OCI-LY7 (cell line): ENCODE measurements around the gene OR2T34. TPM values are rescaled to one million over a fixed set of nuclear protein-coding genes. Genes with fewer than 3 reads are reported as not detected.

Experiments
- BruUV-seq: library from RNA; stranded (reverse); fragments of 400-500 nt; replicated peaks from 2 replicates; lab custom pipeline; 2021; lab: Mats Ljungman, UMichigan
- CTCF ChIA-PET: fragments of 300-600 bp; sonication (Branson Sonifier 250); formaldehyde crosslinking; loops from one replicate; lab custom pipeline; 2022; ENCODE audit warnings: antibody characterized with exemption; ENCODE audit not compliant: unreplicated experiment; lab: Charles Lee
- POLR2A ChIA-PET: fragments of 300-600 bp; sonication (Branson Sonifier 250); formaldehyde crosslinking; loops from one replicate; lab custom pipeline; 2022; ENCODE audit warnings: antibody characterized with exemption; lab: Charles Lee
- DNase-seq: peaks from one replicate; pipeline ENCODE4 v3.0.0-alpha.2; 2015; ENCODE audit warnings: low spot score
- H2AFZ ChIP-seq: fragments of 200-600 bp; sonication (generic), shearing (Covaris generic); 2 replicates; pipeline ENCODE4 v1.6.1; 2014; ENCODE audit warnings: mild to moderate bottlenecking, antibody characterized with exemption, low read length, moderate library complexity
- H3K27ac ChIP-seq: fragments of 200-600 bp; sonication (generic); 2 replicates; pipeline ENCODE4 v1.5.1; 2014; ENCODE audit warnings: mixed run types, low read depth, mild to moderate bottlenecking, moderate library complexity, low read length, inconsistent platforms; ENCODE audit not compliant: poor library complexity, severe bottlenecking
- H3K36me3 ChIP-seq: fragments of 200-600 bp; sonication (generic); 2 replicates; pipeline ENCODE4 v1.6.1; 2014; ENCODE audit warnings: mild to moderate bottlenecking, antibody characterized with exemption, low read length, moderate library complexity, mixed read lengths; ENCODE audit not compliant: insufficient read depth
- H3K4me1 ChIP-seq: fragments of 200-600 bp; sonication (generic); 2 replicates; pipeline ENCODE4 v1.5.1; 2014; ENCODE audit warnings: mild to moderate bottlenecking, low read length; ENCODE audit not compliant: insufficient read depth, poor library complexity, severe bottlenecking
- H3K4me2 ChIP-seq: fragments of 200-600 bp; sonication (generic); 2 replicates; pipeline ENCODE4 v1.6.1; 2014; ENCODE audit warnings: mild to moderate bottlenecking, low read length
- H3K4me3 ChIP-seq: fragments of 200-600 bp; sonication (generic); 2 replicates; pipeline ENCODE4 v1.5.1; 2014; ENCODE audit warnings: mild to moderate bottlenecking, low read depth, low read length; ENCODE audit not compliant: poor library complexity, severe bottlenecking
- H3K79me2 ChIP-seq: fragments of 200-600 bp; sonication (generic); 2 replicates; pipeline ENCODE4 v1.6.1; 2016; ENCODE audit warnings: low read depth, mild to moderate bottlenecking, low read length, moderate library complexity, mixed read lengths; ENCODE audit not compliant: insufficient read depth
- H3K9me2 ChIP-seq: fragments of 200-600 bp; sonication (generic); 2 replicates; pipeline ENCODE4 v1.6.1; 2016; ENCODE audit warnings: mild to moderate bottlenecking, low read length, mixed read lengths; ENCODE audit not compliant: insufficient read depth
- H3K9me3 ChIP-seq: fragments of 200-600 bp; sonication (generic); 2 replicates; pipeline ENCODE4 v1.6.1; 2014; ENCODE audit warnings: mild to moderate bottlenecking, mixed run types, low read length, mixed read lengths
- H4K20me1 ChIP-seq: fragments of 200-600 bp; sonication (generic); 2 replicates; pipeline ENCODE4 v1.6.1; 2014; ENCODE audit warnings: mild to moderate bottlenecking, antibody characterized with exemption, low read length, moderate library complexity, mixed read lengths; ENCODE audit not compliant: insufficient read depth
- CTCF ChIP-seq: fragments of 200-600 bp; sonication (generic); conservative IDR thresholded peaks from 2 replicates; pipeline ENCODE4 v1.5.1; 2014; ENCODE audit warnings: mild to moderate bottlenecking, antibody characterized with exemption, low read length, moderate library complexity, mixed read lengths
- EZH2phosphoT487 ChIP-seq: fragments of 200-600 bp; sonication (generic); IDR thresholded peaks from 2 replicates; pipeline ENCODE4 v1.6.1; 2018; ENCODE audit warnings: low read depth, borderline replicate concordance, mild to moderate bottlenecking, mixed run types, antibody characterized with exemption, low read length, moderate library complexity, mixed read lengths
- intact Hi-C: fragments of 100-400 bp; cut with micrococcal nuclease; formaldehyde crosslinking; loops from one replicate; pipeline ENCODE4 v1.10.0; 2022; ENCODE audit not compliant: unreplicated experiment
- total RNA-seq, 2 experiments: library from RNA; depleted of rRNA in 1 of 2; stranded (reverse); fragments of >200 nt in 1 of 2; shearing (Covaris generic) in 1 of 2; gene quantifications; 2 replicates each; pipeline ENCODE4 v1.2.3, GENCODE V29; 2014 to 2022

The OR2T34 gene
- total RNA-seq, 2 experiments from 2014 or later: not detected

- no TSS peak for BruUV-seq
- Histone ChIP-seq H3K4me2 (no peak within 1 kb of the TSS), H3K27ac (no peak within 1 kb of the TSS), H3K79me2 (no peaks in the 10 kb centered on the region), H3K9me2 (no peaks in the 10 kb centered on the region), H3K36me3 (no peaks in the 10 kb centered on the region), H3K9me3 (no peaks in the 10 kb centered on the region), H4K20me1 (no peaks in the 10 kb centered on the region), H2AFZ (no peak within 1 kb of the TSS), H3K4me3 (no peak within 1 kb of the TSS), H3K4me1 (no peaks in the 10 kb centered on the region)
- intact Hi-C loops: no loop called here
- no peak for TF ChIP-seq CTCF
- no peak for TF ChIP-seq EZH2phosphoT487
- POLR2A ChIA-PET: no interaction called here
- CTCF ChIA-PET: no interaction called here
- DNase-seq: no peak
These were observed 23.0 kb upstream of the OR2T34 start, which contains the start of gene OR2T10 for GRCh38 chr1:248597589-248597988. TSS of gene OR2T10 (minus strand) at chr1:248597700. CDS start at chr1:248593768, 3,932 bp downstream.

- Histone ChIP-seq H3K9me2 (no peaks in the 10 kb centered on the region), H3K36me3 (no peaks in the 10 kb centered on the region), H2AFZ (no peak overlapping the region), H3K27ac (no peak overlapping the region), H3K4me3 (no peak overlapping the region), H3K79me2 (no peaks in the 10 kb centered on the region), H3K4me2 (no peak overlapping the region), H4K20me1 (no peaks in the 10 kb centered on the region), H3K9me3 (no peaks in the 10 kb centered on the region), H3K4me1 (no peaks in the 10 kb centered on the region)
- no TSS peak for BruUV-seq
- DNase-seq: no peak
- POLR2A ChIA-PET: no interaction called here
- TF ChIP-seq CTCF (no peak), EZH2phosphoT487 (no peak)
- intact Hi-C loops: no loop called here
- CTCF ChIA-PET: no interaction called here
These were observed 22.1 kb upstream of the OR2T34 start for GRCh38 chr1:248596615-248597014.

GRCh38 chr1:248593226-248593625 lies 18.7 kb upstream of the OR2T34 start:
- intact Hi-C loops: no loop called here
- no TSS peak for BruUV-seq
- POLR2A ChIA-PET: no interaction called here
- Histone ChIP-seq H3K36me3 (no peaks in the 10 kb centered on the region), H3K79me2 (no peaks in the 10 kb centered on the region), H3K9me2 (no peaks in the 10 kb centered on the region), H3K4me2 (no peak overlapping the region), H3K4me1 (no peaks in the 10 kb centered on the region), H4K20me1 (no peaks in the 10 kb centered on the region), H3K9me3 (no peaks in the 10 kb centered on the region), H3K4me3 (no peak overlapping the region), H3K27ac (no peak overlapping the region), H2AFZ (no peak overlapping the region)
- TF ChIP-seq CTCF: no peak
- no peak for TF ChIP-seq EZH2phosphoT487
- CTCF ChIA-PET: no interaction called here
- no peak for DNase-seq
